SK-N-DZ (cell line): ENCODE results near the gene SRGAP1.
"Not testable (repeated sequence)": the region's sequence is repeated elsewhere in the genome, so short reads cannot be mapped to it uniquely, and the experiment has no call there.

Experiments used
- DNase-seq: peaks from one replicate; pipeline ENCODE4 v3.0.0-alpha.2; 2015; ENCODE audit warnings: low spot score

SRGAP1 gene

DNA sequence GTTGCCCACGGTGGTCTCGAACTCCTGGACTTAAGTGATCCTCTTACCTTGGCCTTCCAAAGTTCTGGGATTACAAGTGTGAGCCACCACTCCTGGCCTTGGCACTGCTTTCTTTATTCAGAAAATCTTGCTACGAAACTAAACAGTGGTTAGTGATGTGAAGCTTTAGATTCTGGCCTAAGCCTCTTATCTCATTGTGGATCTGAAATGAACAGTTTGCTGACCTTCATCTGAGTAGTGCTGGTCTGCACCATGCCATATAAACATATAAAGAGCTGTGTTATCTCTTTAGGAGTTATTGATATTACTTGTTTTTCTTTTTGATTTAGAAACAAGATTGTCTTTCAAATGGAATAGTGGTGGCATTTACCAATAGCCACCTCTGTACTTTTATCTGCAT lies 22.6 kb downstream of the SRGAP1 start:
- peak; percentile 31 for DNase-seq

DNA sequence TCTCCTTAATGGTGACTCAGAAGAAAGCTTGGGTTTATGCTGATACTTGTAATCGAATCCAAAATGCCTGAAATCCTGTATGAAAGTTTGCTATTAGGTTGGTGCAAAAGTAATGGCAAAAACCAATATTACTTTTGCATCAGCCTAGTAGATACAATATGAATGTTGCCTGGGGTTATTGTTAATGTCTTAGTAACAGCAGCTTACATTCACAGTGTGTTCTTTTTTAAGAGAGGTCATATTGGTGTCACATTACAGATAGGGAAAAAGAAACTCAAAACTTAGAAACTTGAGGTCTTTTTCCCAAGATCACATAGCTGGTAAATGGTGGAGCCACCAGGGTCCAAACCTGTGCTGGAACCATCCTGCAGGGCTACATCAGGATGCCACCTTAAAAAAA lies 25.2 kb downstream of the SRGAP1 start:
- no peak for DNase-seq

DNA sequence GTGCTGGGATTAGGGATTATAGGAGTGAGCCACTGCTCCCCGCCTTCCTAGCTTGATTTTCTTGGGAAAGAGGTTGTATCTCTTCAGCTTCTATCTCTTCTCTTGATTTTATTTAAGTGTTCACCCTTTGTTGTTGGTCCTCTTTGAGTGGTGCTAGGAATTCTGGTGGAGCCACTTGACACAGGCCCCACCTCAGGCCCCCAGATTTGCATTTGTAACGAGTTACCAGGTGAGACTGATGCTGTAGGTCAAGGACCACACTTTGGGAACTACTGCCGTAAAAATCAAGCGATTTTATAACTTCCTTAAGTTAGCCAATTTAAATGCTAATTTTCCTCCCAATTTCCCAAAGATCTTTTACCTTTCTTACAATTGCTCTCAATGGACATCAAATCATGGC lies 26.3 kb downstream of the SRGAP1 start:
- no peak for DNase-seq

DNA sequence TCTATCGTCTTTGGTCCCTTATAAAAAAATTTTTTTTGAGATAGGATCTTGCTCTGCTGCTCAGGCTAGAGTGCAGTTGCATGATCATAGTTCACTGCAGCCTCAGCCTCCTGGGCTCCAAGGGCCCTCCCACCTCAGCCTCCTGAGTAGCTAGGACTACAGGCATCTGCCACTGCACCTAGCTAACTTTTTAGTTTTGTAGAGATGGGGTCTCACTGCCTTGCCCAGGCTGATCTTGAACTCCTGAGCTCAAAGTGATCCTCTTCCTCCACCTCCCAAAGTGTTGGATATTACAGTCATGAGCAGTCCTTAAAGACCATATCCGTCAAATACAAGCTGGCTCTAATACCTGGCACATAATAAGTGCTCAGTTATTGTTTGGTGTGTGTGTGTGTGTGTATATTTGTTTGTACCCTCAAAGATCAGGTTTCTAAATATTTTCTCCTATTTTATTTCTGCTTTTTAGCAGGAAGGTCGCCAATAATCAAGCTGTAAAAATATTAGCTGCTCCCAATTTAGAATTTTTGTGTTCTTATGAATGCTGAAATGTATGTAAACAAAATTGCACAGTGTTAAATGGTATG lies 30.5 kb downstream of the SRGAP1 start:
- no peak for DNase-seq

DNA sequence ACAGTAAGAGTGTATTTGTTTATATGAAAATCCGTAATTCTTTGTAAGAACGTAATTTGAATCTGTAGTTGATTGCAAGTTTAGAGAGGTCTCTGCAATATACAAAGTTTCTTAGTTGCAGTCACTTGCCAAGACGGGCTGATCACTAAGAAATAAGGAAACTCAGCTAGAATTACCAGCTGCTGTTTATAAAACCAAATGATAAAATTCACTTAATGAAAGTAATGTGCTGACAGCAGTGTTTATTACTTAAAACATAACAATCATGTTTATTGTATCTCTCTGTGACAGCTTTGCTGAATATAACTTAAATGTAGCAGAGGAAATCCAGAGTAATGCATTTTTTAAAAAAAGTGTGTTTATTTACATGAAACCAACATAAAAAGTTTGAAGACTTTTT lies 31.2 kb downstream of the SRGAP1 start:
- no peak for DNase-seq

DNA sequence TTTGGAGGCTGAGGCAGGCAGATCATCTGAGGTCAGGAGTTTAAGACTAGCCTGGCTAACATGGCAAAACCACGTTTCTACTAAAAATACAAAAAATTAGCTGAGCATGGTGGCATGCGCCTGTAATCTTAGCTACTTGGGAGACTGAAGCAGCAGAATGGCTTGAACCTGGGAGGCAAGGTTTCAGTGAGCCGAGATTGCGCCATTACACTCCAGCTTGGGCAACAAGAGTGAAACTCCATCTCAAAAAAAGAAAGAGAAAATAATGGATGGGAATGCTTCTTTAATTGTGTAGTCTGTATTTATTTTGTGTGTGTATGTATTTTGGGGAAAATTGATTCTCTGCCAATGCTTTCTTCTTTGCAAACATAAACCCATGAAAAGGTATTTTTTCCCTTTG lies 32.5 kb downstream of the SRGAP1 start:
- no peak for DNase-seq

DNA sequence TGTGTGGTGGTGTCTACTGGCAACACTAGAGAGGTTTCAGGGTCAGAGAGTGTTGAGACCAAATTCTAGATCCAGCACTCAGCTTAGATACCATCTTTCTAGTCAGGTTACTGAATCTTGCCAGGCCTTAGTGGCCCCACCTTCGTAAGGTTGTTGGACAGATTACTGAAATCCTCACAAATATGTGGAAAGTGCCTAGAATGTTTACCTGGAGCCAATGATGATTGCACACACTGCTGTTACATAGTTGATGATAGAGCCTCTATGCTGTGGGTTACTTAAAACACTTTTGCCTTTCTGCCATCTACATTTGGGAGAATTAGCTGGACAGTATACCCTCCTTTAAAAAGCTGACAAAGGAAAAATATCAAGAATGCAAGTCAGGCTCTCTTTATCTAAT lies 33.2 kb downstream of the SRGAP1 start:
- DNase-seq, result no peak

DNA sequence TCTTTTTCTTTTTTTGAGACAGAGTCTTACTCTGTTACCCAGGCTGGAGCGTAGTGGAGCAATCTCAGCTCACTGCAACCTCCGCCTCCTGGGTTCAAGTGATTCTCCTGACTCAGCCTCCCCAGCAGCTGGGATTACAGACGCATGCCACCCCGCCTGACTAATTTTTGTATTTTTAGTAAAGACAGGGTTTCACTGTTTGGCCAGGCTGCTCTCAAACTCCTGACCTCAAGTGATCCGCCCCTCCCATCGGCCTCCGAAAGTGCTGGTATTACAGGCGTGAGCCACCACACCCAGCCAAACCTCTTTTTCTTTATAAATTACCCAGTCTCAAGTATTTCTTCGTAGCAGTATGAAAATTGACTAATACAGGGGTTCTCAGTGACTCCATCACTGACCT lies 35.7 kb downstream of the SRGAP1 start:
- DNase-seq, result not testable (repeated sequence)

DNA sequence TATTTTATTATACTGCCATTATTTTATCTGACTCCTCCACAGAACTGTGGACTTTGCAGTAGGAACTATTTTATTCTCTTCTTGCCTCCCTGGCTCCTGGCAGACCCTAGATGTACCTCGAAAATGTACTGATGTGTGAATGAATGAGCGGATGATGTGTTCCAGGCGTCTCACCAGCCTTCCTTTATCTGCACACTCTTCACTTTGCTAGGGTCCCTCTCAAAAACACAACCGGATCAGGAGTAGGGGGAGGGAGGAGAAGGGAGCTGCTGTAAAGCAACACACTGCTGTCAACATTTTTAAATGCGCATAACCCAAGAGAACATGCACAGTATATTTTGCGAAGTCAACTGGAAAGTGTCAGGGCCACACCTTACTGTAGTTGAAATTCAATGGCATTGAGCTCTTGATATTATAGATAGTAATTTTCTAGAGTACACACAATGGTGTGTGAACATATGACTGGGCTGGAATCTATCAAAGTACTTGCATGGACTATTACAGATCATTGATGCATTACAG lies 36.3 kb downstream of the SRGAP1 start:
- DNase-seq, result no peak

DNA sequence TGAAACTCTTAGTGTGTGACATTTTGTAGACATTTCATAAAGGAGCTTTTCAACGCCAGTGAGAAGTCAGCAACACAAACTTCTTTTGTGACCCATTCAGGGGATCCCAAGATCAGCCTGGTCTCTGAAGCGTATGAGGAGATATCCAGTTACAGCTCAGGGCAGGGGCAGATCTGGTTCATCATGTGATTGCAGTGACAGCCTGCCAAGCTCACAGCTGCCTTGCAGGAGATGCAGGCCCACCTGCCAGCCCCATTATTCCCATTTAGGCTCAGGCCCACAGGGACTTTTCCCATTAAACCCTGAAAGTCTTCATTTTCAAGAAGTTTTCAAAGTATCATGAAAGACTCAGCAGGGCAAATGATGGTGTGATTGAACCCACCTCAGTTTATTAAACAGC lies 38.3 kb downstream of the SRGAP1 start:
- peak; percentile 78 for DNase-seq

DNA sequence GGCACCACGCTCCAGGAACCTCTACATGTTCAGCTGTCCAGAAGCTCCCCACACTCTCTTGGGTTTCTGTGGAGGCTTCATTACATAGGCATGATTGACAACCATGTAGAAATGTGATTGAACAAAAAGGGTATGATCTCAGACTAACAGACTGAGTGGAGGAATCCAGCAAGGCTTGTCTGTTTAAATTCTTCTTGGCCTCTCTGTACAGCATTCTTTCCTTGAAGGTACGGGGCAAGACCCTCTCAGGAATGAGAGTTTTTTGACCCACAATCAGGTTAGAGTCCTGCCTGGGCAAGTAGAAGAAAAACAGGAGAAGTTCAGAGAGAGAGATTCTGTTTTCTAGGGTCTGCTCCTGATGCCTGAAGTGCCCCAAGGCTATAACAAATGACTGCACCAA lies 40.9 kb downstream of the SRGAP1 start:
- no peak for DNase-seq

DNA sequence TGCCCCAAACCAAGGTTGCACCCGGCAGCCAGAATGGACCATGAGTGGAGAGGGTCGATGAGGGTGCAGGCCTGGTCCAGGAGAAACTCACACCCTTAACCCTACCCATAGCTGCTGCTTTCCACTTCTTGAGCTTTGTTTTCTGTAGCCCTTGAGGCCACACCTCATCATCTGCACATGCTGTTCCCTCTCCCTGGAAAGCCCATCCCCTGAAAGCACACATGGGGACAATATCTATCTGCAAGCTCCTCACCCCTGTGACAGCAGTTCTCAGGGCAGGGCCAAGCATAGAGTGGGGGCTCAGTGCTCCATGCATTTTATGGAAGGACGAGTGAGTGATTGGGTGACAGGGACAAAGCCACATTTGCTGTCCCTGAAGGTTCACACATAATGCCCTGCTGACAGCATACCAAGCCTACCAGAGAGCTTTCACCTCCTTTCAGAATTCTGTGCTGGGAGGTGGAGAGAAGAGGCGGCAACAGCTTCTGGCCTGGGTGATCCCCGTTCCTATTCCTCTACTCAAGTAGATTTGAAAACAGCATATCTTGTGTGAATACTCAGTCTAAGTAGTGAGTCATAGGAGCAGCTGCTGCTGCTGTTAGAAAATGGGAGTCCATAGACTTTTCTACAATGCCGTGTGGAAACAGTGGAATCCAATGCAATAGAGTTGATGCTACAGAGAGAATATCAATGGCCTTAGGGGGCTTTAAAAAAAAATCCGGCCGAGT lies 44.6 kb downstream of the SRGAP1 start:
- DNase-seq, result no peak

DNA sequence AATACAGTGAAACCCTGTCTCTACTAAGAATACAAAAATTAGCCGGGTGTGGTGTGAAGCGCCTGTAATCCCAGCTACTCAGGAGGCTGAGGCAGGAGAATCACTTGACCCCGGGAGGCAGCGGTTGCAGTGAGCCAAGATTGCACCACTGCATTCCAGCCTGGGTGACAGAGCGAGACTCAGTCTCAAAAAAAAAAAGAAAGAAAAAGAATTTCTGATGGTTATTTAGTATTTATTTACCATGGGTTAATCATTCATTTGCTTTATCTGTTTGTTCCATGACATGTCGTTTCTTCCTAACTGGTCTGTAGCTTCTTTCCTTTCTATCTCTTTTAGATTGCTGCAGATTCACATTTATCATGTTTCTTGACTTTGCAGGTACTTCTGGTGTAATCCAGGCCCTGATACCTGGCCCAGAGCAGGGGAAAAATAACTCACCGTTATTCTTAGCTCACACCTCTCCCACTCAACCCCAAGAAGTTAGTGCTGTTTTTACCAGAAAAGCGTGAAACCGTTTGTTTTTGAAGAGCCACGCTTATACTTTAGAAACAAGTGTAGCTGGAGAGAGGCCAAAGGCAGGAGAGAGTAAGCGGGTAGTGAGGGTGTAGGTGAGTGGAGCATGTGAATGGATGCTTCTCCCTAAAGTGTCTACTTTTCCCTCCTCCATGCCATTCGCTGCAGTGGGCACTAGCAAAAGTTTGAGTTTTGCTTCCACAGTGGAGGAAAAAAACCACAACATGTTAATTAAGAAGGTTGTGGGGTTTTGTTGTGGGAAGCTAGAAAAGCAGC lies 45.4 kb downstream of the SRGAP1 start:
- DNase-seq, result no peak

DNA sequence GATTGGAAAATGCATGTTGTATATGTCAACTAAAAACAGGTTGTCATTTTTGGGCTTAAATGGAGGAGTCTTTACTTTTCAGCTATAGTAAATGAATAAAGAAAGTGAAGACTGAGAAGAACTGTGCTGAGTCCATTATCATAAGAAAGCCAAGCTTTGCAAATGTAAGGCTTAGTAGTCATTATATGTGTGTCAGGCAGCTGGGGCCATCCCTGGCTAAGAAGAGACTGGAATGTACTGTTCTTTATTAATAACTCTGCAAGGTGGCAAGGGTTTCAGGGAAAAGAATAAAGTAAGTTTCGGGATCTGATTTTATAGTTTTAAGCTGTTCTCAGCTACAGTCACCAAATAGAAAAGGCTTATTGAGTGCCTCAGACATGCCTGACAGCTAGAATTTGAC lies 48.7 kb downstream of the SRGAP1 start:
- no peak for DNase-seq

DNA sequence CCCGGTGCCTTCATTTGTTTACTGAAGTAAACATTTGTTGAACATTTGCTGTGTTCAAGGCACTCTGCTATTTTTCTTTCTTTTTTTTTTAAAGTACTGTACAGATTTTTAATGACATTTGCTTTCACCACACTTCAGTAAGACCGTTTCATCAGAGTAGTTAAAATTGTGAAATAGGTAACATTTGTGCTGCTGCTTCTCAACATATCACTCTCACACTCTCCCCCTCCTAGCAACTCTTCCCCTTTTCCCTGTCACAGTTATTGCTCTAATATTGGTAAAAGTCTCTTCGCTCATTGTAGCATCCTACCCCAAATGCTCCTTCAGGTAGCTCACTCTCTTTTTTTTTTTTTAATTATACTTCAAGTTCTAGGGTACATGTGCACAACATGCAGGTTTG lies 49.6 kb downstream of the SRGAP1 start:
- no peak for DNase-seq

DNA sequence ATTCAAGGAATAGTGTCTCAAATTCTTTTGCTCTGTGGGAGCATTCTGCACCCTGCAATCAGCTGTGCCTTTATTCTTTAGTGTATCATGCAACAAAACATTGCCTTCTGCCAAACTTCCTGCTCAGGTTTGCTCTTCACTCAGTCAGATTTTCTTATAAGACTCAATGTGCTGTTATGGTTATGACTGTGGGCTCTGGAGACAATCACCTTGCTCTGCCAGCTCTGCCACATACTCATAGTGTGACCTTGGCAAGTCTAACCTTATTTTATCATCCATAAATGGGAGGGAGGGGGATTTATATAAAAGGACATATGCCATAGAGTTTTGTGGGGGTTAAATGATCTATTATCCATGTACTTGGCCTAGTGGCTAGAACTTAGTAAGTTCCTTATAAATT lies 51.3 kb downstream of the SRGAP1 start:
- no peak for DNase-seq

DNA sequence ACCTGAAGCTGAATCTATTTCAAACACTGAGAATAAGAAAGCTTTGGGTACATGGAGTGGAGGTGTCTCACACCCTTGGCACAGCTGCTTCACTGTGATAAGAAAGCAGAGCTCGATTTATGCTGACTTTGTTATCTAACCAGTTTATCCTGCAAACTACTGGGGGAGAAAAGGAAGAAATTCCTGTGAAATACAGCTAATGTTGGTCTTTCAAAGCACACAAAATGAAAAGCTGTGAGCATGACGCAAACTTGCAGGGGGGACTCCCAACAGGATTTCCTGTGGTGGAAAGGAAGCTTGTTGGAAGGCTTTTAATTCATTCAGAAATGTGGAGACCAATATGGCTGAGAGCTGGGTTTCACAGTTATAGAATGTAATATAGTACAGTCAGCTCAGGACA lies 53.4 kb downstream of the SRGAP1 start:
- no peak for DNase-seq

DNA sequence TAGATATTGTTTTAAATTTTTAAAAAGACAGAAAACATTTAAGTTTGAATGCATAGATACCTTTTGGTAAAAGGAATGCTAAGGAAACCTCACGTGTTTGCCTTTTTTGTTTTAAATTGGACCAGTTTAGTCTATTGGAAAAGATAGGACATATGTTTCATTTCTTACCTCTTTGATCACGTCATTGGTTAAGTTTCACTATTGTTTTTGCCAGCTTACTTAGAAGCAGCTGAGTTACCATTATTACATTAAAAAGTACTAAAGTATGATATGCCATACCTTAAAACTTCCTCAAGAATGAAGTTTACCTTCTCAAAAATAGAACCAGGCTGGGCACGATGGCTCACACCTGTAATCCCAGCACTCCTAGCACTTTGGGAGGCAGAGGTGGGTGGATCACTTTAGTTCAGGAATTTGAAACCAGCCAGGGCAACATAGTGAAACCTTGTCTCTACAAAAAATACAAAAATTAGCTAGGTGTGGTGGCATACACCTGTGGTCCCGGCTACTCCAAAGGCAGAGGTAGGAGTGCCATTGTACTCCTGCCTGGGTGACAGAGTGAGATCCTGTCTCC lies 54.4 kb downstream of the SRGAP1 start:
- no peak for DNase-seq

DNA sequence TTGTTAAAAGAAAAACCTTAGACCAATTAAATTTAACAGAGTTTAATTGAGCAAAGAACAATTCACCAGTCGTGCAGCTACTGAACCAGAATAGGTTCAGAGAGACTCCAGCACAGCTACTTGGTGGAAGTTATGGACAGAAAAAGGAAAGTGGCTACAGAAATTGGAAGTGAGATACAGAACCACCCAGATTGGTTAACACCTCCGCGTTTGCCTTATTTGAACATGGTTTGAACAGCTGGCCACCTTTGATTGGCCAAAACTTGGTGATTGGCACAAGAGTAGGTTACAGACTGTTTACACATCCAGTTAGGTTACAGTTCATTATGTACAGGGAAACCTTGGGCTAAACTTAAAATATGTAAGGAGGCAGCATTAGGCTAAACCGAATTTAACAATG lies 54.9 kb downstream of the SRGAP1 start:
- no peak for DNase-seq

DNA sequence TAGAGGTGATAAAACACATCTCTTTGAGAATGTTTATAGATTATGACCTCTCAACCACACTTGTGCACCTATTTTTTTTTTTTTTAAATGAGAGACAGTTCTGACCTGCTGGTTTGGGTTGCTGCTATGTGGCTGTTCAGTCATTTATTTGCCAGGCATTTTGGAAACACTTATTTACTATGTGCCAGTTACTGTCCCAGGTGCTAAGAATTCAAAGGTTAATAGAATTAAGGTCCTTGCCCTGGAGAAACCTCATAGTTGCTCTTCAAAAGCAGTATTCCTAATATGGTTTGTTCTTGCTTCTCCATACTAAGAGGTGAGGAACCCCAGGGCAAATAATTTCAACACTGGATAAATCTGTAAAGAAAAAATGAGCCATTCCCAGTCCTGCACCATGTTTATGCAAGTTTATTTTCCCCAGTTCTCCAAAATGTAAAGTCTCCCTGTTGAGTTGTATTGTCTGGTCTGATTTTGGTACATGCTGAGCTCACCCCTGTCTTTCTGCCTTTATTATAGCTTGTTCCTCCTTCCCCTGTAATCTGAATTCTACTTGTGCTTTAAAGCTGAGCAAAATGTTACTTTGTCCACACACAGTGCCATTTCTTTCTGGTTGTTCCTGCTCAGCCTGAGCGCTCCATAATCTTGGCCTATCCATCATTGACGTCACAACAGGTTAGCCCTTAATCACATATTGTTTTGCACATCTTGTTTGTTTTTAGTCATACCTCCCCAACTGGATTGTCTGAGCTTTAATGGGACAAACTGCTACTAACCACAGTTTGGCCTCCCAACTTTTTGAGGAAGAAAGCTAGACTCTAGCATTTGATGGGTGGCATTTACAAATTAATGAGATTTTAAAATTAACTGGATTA lies 56.7 kb downstream of the SRGAP1 start:
- no peak for DNase-seq

DNA sequence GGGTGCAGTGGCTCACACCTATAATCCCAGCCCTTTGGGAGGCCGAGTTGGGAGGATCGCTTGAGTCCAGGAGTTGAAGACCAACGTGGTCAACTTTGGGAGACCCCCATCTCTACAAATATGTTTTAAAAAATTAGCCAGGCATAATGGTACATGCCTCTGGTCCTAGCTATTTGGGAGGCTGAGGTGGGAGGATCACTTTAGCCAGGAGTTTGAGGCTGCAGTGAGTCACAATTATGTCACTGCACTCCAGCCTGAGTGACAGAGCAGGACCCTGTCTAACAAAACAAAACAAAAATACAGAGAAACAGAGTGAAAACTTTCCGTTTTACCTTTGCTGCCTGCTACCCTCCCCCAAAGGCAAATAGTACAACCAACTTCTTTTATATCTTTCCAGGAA lies 60.2 kb downstream of the SRGAP1 start:
- no peak for DNase-seq
